ENCODE measurements around the gene PARD3B. TPM values are rescaled to one million over a fixed set of nuclear protein-coding genes. Genes with fewer than 3 reads are reported as not detected.

Gene PARD3B
- total and polyA plus RNA-seq, 2 experiments from 2014 or later: 3.5 to 4.4 TPM

GRCh38 chr2:205484215-205484614 is 938.9 kb downstream of the PARD3B start:
- no peak overlapping the region for H3K4me3 Mint-ChIP-seq
- H3K4me2 ChIP-seq: peak overlapping the region; percentile 50; the same call in 1 of the 2 replicates
- peak overlapping the region; percentile 51 for H3K27ac Mint-ChIP-seq
- H3K4me1 ChIP-seq (ENCODE audit: insufficient read depth): peaks cover 40% of the 10 kb centered on the region
- H2AFZ ChIP-seq: no peak overlapping the region
- no peaks in the 10 kb centered on the region for H3K9me3 Mint-ChIP-seq
- TF ChIP-seq EZH2 (IDR thresholded peaks at IDR 0.05; ENCODE audit: low read depth, unreplicated experiment) (no peak), CREB1 (CRISPR knock-in tag; IDR thresholded peaks at IDR 0.05; ENCODE audit: low read depth) (no peak), CTCF (conservative IDR thresholded peaks at IDR 0.05; ENCODE audit: low read depth in 2 of 2) (no peak), JUNB (IDR thresholded peaks at IDR 0.05; ENCODE audit: unreplicated experiment) (no peak), ZNF331 (CRISPR knock-in tag; IDR thresholded peaks at IDR 0.05; ENCODE audit: low read depth) (no peak), POLR2AphosphoS5 (IDR thresholded peaks at IDR 0.05; ENCODE audit: low read depth) (no peak), STAT1 (IDR thresholded peaks at IDR 0.05; ENCODE audit: unreplicated experiment) (no peak), ZNF114 (CRISPR knock-in tag; IDR thresholded peaks at IDR 0.05) (no peak), EZH2phosphoT487 (IDR thresholded peaks at IDR 0.05; ENCODE audit: unreplicated experiment) (no peak), NANOG (IDR thresholded peaks at IDR 0.05; ENCODE audit: borderline replicate concordance) (no peak)
- TF ChIP-seq, protein P1, sequence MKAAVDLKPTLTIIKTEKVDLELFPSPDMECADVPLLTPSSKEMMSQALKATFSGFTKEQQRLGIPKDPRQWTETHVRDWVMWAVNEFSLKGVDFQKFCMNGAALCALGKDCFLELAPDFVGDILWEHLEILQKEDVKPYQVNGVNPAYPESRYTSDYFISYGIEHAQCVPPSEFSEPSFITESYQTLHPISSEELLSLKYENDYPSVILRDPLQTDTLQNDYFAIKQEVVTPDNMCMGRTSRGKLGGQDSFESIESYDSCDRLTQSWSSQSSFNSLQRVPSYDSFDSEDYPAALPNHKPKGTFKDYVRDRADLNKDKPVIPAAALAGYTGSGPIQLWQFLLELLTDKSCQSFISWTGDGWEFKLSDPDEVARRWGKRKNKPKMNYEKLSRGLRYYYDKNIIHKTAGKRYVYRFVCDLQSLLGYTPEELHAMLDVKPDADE (IDR thresholded peaks at IDR 0.05): no peak
- TF ChIP-seq, protein P2, sequence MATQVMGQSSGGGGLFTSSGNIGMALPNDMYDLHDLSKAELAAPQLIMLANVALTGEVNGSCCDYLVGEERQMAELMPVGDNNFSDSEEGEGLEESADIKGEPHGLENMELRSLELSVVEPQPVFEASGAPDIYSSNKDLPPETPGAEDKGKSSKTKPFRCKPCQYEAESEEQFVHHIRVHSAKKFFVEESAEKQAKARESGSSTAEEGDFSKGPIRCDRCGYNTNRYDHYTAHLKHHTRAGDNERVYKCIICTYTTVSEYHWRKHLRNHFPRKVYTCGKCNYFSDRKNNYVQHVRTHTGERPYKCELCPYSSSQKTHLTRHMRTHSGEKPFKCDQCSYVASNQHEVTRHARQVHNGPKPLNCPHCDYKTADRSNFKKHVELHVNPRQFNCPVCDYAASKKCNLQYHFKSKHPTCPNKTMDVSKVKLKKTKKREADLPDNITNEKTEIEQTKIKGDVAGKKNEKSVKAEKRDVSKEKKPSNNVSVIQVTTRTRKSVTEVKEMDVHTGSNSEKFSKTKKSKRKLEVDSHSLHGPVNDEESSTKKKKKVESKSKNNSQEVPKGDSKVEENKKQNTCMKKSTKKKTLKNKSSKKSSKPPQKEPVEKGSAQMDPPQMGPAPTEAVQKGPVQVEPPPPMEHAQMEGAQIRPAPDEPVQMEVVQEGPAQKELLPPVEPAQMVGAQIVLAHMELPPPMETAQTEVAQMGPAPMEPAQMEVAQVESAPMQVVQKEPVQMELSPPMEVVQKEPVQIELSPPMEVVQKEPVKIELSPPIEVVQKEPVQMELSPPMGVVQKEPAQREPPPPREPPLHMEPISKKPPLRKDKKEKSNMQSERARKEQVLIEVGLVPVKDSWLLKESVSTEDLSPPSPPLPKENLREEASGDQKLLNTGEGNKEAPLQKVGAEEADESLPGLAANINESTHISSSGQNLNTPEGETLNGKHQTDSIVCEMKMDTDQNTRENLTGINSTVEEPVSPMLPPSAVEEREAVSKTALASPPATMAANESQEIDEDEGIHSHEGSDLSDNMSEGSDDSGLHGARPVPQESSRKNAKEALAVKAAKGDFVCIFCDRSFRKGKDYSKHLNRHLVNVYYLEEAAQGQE (IDR thresholded peaks at IDR 0.05; ENCODE audit: unreplicated experiment): no peak
- TF ChIP-seq, protein P3, sequence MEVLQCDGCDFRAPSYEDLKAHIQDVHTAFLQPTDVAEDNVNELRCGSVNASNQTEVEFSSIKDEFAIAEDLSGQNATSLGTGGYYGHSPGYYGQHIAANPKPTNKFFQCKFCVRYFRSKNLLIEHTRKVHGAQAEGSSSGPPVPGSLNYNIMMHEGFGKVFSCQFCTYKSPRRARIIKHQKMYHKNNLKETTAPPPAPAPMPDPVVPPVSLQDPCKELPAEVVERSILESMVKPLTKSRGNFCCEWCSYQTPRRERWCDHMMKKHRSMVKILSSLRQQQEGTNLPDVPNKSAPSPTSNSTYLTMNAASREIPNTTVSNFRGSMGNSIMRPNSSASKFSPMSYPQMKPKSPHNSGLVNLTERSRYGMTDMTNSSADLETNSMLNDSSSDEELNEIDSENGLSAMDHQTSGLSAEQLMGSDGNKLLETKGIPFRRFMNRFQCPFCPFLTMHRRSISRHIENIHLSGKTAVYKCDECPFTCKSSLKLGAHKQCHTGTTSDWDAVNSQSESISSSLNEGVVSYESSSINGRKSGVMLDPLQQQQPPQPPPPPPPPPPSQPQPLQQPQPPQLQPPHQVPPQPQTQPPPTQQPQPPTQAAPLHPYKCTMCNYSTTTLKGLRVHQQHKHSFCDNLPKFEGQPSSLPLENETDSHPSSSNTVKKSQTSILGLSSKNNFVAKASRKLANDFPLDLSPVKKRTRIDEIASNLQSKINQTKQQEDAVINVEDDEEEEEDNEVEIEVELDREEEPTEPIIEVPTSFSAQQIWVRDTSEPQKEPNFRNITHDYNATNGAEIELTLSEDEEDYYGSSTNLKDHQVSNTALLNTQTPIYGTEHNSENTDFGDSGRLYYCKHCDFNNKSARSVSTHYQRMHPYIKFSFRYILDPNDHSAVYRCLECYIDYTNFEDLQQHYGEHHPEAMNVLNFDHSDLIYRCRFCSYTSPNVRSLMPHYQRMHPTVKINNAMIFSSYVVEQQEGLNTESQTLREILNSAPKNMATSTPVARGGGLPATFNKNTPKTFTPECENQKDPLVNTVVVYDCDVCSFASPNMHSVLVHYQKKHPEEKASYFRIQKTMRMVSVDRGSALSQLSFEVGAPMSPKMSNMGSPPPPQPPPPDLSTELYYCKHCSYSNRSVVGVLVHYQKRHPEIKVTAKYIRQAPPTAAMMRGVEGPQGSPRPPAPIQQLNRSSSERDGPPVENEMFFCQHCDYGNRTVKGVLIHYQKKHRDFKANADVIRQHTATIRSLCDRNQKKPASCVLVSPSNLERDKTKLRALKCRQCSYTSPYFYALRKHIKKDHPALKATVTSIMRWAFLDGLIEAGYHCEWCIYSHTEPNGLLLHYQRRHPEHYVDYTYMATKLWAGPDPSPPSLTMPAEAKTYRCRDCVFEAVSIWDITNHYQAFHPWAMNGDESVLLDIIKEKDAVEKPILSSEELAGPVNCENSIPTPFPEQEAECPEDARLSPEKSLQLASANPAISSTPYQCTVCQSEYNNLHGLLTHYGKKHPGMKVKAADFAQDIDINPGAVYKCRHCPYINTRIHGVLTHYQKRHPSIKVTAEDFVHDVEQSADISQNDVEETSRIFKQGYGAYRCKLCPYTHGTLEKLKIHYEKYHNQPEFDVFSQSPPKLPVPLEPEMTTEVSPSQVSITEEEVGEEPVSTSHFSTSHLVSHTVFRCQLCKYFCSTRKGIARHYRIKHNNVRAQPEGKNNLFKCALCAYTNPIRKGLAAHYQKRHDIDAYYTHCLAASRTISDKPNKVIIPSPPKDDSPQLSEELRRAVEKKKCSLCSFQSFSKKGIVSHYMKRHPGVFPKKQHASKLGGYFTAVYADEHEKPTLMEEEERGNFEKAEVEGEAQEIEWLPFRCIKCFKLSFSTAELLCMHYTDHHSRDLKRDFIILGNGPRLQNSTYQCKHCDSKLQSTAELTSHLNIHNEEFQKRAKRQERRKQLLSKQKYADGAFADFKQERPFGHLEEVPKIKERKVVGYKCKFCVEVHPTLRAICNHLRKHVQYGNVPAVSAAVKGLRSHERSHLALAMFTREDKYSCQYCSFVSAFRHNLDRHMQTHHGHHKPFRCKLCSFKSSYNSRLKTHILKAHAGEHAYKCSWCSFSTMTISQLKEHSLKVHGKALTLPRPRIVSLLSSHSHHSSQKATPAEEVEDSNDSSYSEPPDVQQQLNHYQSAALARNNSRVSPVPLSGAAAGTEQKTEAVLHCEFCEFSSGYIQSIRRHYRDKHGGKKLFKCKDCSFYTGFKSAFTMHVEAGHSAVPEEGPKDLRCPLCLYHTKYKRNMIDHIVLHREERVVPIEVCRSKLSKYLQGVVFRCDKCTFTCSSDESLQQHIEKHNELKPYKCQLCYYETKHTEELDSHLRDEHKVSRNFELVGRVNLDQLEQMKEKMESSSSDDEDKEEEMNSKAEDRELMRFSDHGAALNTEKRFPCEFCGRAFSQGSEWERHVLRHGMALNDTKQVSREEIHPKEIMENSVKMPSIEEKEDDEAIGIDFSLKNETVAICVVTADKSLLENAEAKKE (CRISPR knock-in tag; IDR thresholded peaks at IDR 0.05): no peak
- DNase-seq (ENCODE audit: low spot score) (no peak), ATAC-seq (no peak)
- no peaks in the 10 kb centered on the region for H3K36me3 ChIP-seq (ENCODE audit: insufficient read depth)
- H3K36me3 Mint-ChIP-seq (ENCODE audit: low read depth): peaks cover 5% of the 10 kb centered on the region
- H3K27me3 ChIP-seq (ENCODE audit: insufficient read depth): no peaks in the 10 kb centered on the region
- H3K79me2 ChIP-seq (replicated peaks; ENCODE audit: insufficient read depth): no peaks in the 10 kb centered on the region
- H3F3A ChIP-seq (replicated peaks; ENCODE audit: low read depth): no peaks in the 10 kb centered on the region
- no peak overlapping the region; the same call in 1 of the 2 replicates for H3K27ac ChIP-seq (ENCODE audit: low read depth)
- peaks cover 1% of the 10 kb centered on the region for H3K27me3 Mint-ChIP-seq (ENCODE audit: insufficient read depth, low read depth, poor library complexity)
- H3K4me3 ChIP-seq: no peak overlapping the region
- peaks cover 24% of the 10 kb centered on the region; the same call in 2 of the 3 replicates for H3K4me1 Mint-ChIP-seq
- H4K20me1 ChIP-seq (replicated peaks; ENCODE audit: insufficient read depth): no peaks in the 10 kb centered on the region
- peaks cover 21% of the 10 kb centered on the region; the same call in 1 of the 2 replicates for H3K9me2 ChIP-seq (ENCODE audit: insufficient read depth)
